Measurements from ENCODE around the gene BRD4. TPM values are rescaled to one million over a fixed set of nuclear protein-coding genes. Genes with fewer than 3 reads are reported as not detected.

Gene BRD4
- polyA plus RNA-seq, 1 donor (not counting 4 experiments of a cell fraction or from before 2014, with no cell fraction given): 5.5 TPM

DNA sequence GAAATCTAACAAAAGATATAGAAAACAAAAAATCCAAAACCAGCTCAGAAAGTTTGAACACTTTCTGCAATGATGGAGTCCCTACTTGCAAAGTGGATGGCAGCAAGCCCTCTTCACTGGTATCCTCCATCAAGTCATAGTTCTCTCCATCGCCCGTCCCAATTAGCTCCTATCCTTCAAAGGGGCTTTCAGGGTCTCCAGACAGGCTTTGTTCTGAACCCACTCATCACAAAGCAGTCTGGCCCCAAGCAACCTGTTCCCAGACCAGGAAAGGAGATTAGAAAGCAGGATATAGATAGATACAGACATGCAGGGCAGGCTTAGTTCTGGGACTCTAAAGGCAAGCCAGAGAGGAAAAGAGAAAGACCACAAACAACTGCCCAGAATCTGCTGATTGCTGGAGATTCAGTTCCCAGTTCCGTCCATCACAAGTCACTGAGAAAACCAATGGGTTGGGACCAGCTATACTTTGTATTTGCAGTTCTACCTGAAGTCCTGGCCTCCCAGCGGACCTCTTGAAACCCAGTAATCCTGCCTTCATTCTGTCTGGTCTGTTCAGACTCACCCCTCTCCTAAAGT, 52.9 kb downstream of the BRD4 start:
- H2AFZ ChIP-seq (ENCODE audit: control insufficient read depth, low read length): no peak overlapping the region
- no peaks in the 10 kb centered on the region for H3K27me3 ChIP-seq (ENCODE audit: control insufficient read depth, extremely low read depth, insufficient read depth, low read length)
- H3K9ac ChIP-seq (ENCODE audit: control insufficient read depth, extremely low read depth, insufficient read depth, low read length): no peak overlapping the region
- TF ChIP-seq EZH2 (IDR thresholded peaks at IDR 0.05; ENCODE audit: low read length): no peak
- TF ChIP-seq, protein P1, sequence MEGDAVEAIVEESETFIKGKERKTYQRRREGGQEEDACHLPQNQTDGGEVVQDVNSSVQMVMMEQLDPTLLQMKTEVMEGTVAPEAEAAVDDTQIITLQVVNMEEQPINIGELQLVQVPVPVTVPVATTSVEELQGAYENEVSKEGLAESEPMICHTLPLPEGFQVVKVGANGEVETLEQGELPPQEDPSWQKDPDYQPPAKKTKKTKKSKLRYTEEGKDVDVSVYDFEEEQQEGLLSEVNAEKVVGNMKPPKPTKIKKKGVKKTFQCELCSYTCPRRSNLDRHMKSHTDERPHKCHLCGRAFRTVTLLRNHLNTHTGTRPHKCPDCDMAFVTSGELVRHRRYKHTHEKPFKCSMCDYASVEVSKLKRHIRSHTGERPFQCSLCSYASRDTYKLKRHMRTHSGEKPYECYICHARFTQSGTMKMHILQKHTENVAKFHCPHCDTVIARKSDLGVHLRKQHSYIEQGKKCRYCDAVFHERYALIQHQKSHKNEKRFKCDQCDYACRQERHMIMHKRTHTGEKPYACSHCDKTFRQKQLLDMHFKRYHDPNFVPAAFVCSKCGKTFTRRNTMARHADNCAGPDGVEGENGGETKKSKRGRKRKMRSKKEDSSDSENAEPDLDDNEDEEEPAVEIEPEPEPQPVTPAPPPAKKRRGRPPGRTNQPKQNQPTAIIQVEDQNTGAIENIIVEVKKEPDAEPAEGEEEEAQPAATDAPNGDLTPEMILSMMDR (optimal IDR thresholded peaks at IDR 0.05 in 1 of 3, IDR thresholded peaks at IDR 0.05 in 1 of 3, conservative IDR thresholded peaks at IDR 0.05 in 1 of 3; ENCODE audit: extremely low read depth in 1 of 3, insufficient read depth in 2 of 3, low read length in 3 of 3): no peak
- H4K20me1 ChIP-seq (ENCODE audit: control insufficient read depth, extremely low read depth, insufficient read depth, low read length): peaks cover 74% of the 10 kb centered on the region
- H3K4me2 ChIP-seq (ENCODE audit: control insufficient read depth, extremely low read depth, insufficient read depth, low read depth, low read length): no peak overlapping the region
- H3K27ac ChIP-seq (ENCODE audit: control insufficient read depth, insufficient read depth, low read length): no peak overlapping the region
- DNase-seq (ENCODE audit: low read depth, low spot score): no peak
- H3K79me2 ChIP-seq (ENCODE audit: control insufficient read depth, insufficient read depth, low read length): peaks cover 99% of the 10 kb centered on the region
- FAIRE-seq: no peak
- dilution Hi-C loops (cut with MboI; ENCODE audit: extremely low pct_ligation_motif_present, low sequenced_read_pairs): no loop called here
- H3K9me1 ChIP-seq (ENCODE audit: control insufficient read depth, extremely low read depth, insufficient read depth, low read length): peaks cover 13% of the 10 kb centered on the region
- peaks cover 0 to 7% of the 10 kb centered on the region in 2 experiments for H3K36me3 ChIP-seq (ENCODE audit: control insufficient read depth in 2 of 2, extremely low read depth in 1 of 2, insufficient read depth in 2 of 2, low read length in 2 of 2)
- peaks cover 67% of the 10 kb centered on the region for H3K4me1 ChIP-seq (ENCODE audit: control insufficient read depth, extremely low read depth, insufficient read depth, low read length)
- no peaks in the 10 kb centered on the region for H3K9me3 ChIP-seq (ENCODE audit: control insufficient read depth, low read depth, low read length)
- H3K4me3 ChIP-seq (ENCODE audit: control insufficient read depth in 2 of 3, extremely low read depth in 1 of 3, insufficient read depth in 2 of 3, low read depth in 1 of 3, low read length in 3 of 3): no peak overlapping the region

DNA sequence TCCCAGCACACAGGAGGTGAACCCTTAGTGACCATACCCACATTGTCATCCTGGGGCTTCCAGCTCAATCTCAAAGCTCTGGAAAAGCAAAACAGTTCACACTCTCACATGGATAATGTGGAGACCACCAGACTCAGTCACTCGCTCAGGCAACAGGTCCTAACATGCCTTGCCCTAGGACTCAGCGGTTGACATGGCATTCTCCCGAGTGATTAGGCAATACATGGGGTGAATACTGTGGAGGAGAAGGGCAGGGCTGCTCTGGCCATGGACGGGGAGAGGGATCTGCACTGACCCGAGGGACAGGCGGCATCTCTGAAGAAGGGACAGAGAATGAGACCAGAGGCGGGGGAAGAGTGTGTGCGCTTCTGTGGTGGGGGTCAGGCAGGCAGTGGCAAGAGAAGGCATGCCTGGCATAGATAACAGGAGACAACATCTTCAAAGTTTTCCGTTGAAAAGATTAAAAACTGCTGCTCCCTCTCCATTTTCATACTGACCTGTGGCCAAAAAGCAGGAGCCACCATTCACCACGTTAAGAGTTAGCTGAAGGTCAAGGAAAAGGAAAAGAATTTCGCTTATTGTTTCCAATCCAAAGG, 55.6 kb downstream of the BRD4 start:
- Histone ChIP-seq H3K9ac (ENCODE audit: control insufficient read depth, extremely low read depth, insufficient read depth, low read length) (no peak overlapping the region), H3K36me3 (ENCODE audit: control insufficient read depth in 2 of 2, extremely low read depth in 1 of 2, insufficient read depth in 2 of 2, low read length in 2 of 2) (peaks cover 4 to 23% of the 10 kb centered on the region in 2 experiments), H2AFZ (ENCODE audit: control insufficient read depth, low read length) (no peak overlapping the region), H3K27me3 (ENCODE audit: control insufficient read depth, extremely low read depth, insufficient read depth, low read length) (no peaks in the 10 kb centered on the region), H3K4me3 (ENCODE audit: control insufficient read depth in 2 of 3, extremely low read depth in 1 of 3, insufficient read depth in 2 of 3, low read depth in 1 of 3, low read length in 3 of 3) (no peak overlapping the region), H3K27ac (ENCODE audit: control insufficient read depth, insufficient read depth, low read length) (peak overlapping the region; percentile 29), H3K4me1 (ENCODE audit: control insufficient read depth, extremely low read depth, insufficient read depth, low read length) (peaks cover 40% of the 10 kb centered on the region), H3K79me2 (ENCODE audit: control insufficient read depth, insufficient read depth, low read length) (peaks cover 99% of the 10 kb centered on the region), H3K9me1 (ENCODE audit: control insufficient read depth, extremely low read depth, insufficient read depth, low read length) (peaks cover 6% of the 10 kb centered on the region), H3K4me2 (ENCODE audit: control insufficient read depth, extremely low read depth, insufficient read depth, low read depth, low read length) (peak overlapping the region; percentile 40), H4K20me1 (ENCODE audit: control insufficient read depth, extremely low read depth, insufficient read depth, low read length) (peaks cover 66% of the 10 kb centered on the region), H3K9me3 (ENCODE audit: control insufficient read depth, low read depth, low read length) (no peaks in the 10 kb centered on the region)
- dilution Hi-C loops (cut with MboI; ENCODE audit: extremely low pct_ligation_motif_present, low sequenced_read_pairs): no loop called here
- no peak for DNase-seq (ENCODE audit: low read depth, low spot score)
- peak; percentile 74 for FAIRE-seq
- TF ChIP-seq, protein P1 (optimal IDR thresholded peaks at IDR 0.05 in 1 of 3, IDR thresholded peaks at IDR 0.05 in 1 of 3, conservative IDR thresholded peaks at IDR 0.05 in 1 of 3; ENCODE audit: extremely low read depth in 1 of 3, insufficient read depth in 2 of 3, low read length in 3 of 3): no peak
